ENCODE results near the gene ARHGEF4.

Gene ARHGEF4

GRCh38 chr2:131036696-131037397 lies 200.1 kb downstream of the ARHGEF4 start:
- TF ChIP-seq CTCF (IDR thresholded peaks at IDR 0.05; ENCODE audit: borderline replicate concordance, insufficient read depth, low read depth, low read length), result no peak
- no peak overlapping the region for H3K4me3 ChIP-seq (ENCODE audit: low read depth, low read length)

DNA sequence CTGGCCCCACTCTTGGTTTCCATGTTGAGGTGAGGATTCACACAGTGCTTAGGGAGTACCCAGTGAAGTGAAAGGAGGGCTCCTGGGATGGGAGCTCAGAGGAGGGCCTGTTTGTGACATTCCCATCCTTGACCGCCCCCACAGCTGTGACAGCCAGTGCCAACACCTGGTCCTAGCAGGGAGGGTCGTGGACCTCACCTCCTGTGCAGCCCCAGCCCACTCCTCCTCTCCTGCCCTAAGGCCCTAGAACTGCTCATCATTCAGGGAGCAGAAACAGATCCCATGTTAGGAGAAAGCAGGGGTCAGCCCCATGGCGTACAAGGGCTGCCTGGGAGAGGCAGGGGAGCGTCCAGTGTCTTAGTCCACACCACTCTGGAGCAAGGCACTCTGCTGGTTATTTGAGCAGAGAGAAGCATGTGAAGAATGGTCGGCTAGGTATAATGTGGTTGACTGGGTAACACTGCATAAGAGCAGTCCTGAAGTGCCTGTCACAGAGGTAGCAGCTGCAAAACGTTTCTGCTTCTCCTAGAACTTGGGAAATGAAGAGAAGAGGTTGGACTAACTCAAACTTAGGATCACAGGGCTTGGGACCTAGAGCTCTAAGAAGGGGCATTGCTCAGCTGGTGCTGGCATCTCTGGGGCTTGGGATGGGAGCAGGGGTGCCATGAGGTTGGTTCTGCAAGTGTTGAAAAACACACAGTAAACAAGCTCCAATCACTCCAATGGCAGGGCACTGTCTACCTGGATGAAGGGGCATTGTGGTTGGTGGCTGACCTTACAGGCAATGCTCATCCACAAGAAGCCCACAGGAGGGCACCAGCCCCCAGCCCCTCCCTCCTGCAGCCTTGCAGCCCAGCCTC lies 200.9 kb downstream of the ARHGEF4 start:
- no peak for TF ChIP-seq CTCF (IDR thresholded peaks at IDR 0.05; ENCODE audit: borderline replicate concordance, insufficient read depth, low read depth, low read length)

DNA sequence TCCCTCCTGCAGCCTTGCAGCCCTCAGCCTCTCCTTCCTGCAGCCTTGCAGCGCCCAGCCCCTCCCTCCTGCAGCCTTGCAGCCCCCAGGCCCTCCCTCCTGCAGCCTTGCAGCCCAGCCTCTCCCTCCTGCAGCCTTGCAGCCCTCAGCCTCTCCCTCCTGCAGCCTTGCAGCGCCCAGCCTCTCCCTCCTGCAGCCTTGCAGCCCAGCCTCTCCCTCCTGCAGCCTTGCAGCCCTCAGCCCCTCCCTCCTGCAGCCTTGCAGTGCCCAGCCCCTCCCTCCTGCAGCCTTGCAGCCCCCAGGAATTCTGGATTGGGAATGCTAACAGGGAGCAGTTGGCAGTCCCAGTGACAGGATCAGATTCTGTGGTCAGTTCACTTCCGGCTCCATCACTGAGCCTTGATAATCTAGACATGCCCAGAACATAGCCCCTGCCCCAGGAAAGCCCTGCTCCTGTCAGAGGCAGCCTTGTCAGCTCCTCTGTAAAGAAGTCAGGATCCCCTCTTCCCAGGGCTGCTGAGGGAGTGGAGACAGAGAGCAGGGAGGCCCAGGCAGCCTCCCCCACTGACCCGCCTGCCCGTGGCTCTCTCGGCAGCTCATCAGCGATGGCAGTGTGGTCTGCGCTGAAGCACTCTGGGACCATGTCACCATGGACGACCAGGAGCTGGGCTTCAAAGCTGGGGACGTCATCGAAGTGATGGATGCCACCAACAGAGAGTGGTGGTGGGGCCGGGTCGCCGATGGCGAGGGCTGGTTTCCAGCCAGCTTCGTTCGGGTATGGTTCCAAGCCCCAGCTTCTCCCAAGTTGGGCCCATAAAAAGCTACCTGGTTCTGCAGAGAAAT lies 201.8 kb downstream of the ARHGEF4 start:
- TF ChIP-seq CTCF (IDR thresholded peaks at IDR 0.05; ENCODE audit: borderline replicate concordance, insufficient read depth, low read depth, low read length), result no peak
- no peak overlapping the region for H3K4me3 ChIP-seq (ENCODE audit: low read depth, low read length)

More for the DNA sequence above, 200.9 kb downstream of the ARHGEF4 start:
- no peak overlapping the region for H3K4me3 ChIP-seq (ENCODE audit: low read depth, low read length)

DNA sequence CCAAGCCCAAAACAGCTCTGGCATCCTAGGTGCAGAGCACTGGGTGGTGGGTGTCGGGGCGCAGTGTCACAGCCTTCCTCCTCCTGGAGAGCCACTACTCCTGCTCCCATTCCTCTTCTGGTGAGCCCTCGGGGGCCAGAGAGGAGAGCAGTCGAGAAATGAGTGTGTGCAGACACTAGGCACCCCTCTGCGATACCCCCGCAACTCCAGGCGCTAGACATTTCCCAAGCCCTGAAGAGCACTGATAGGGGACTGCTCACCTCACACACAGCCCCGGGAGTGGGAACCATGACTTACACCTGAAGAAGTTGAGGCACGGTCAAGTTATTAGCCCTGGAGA lies 202.4 kb downstream of the ARHGEF4 start:
- no peak for TF ChIP-seq CTCF (IDR thresholded peaks at IDR 0.05; ENCODE audit: borderline replicate concordance, insufficient read depth, low read depth, low read length)
- no peak overlapping the region for H3K4me3 ChIP-seq (ENCODE audit: low read depth, low read length)

GRCh38 chr2:131039535-131039907 lies 202.8 kb downstream of the ARHGEF4 start:
- no peak overlapping the region for H3K4me3 ChIP-seq (ENCODE audit: low read depth, low read length)
- no peak for TF ChIP-seq CTCF (IDR thresholded peaks at IDR 0.05; ENCODE audit: borderline replicate concordance, insufficient read depth, low read depth, low read length)

DNA sequence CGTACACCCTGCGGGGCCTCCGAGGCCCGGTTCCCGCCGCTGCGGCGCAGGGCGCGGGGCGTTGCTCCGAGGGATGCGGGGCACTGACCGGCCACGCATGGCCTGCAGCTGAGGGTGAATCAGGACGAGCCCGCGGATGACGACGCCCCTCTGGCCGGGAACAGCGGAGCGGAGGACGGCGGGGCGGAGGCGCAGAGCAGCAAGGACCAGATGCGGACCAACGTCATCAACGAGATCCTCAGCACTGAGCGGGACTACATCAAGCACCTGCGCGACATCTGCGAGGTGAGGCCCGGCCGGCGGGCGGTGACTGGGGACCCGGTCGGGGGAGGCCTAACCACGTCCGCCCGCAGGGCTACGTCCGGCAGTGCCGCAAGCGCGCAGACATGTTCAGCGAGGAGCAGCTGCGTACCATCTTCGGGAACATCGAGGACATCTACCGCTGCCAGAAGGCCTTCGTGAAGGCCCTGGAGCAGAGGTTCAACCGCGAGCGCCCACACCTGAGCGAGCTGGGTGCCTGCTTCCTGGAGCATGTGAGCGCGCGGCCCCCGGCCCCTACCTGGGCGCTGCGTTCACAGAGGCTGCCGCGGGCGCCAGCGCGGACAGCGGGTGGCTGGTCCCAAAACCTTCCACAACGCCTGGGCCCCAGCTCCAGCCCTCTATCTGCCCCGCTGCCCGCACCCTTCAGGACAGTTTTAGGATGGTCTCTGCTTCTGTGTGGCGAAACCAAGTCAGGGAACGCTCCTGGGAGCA lies 203.4 kb downstream of the ARHGEF4 start:
- no peak overlapping the region for H3K4me3 ChIP-seq (ENCODE audit: low read depth, low read length)
- TF ChIP-seq CTCF (IDR thresholded peaks at IDR 0.05; ENCODE audit: borderline replicate concordance, insufficient read depth, low read depth, low read length), result no peak
